Measurements from ENCODE around the gene HOXC10. TPM values are rescaled to one million over a fixed set of nuclear protein-coding genes. Genes with fewer than 3 reads are reported as not detected.

Gene HOXC10
- total and polyA plus RNA-seq, 10 of the 15 experiments (the other 5 are each of a cell fraction or from before 2014, with no cell fraction given): 0.59 TPM; not detected in 9

GRCh38 chr12:53980802-53981496, 4.0 kb upstream of the HOXC10 start:
- no peak overlapping the region for H3K4me3 ChIP-seq
- in situ Hi-C loops (cut with MboI): no loop called here
- no peak overlapping the region for H3K27ac ChIP-seq (ENCODE audit: control insufficient read depth, insufficient read depth)
- BruUV-seq (replicated peaks): no TSS peak
- peaks cover 29 to 43% of the 10 kb centered on the region in 2 experiments for H3K27me3 ChIP-seq (replicated peaks in 1 of 2; ENCODE audit: control insufficient read depth in 2 of 2, insufficient read depth in 2 of 2, low read length in 1 of 2)
- RAD21 ChIA-PET (ENCODE audit: unreplicated experiment): no interaction called here
- H3K36me3 ChIP-seq (ENCODE audit: control insufficient read depth in 2 of 2, insufficient read depth in 2 of 2, low read length in 1 of 2): no peaks in the 10 kb centered on the region
- no peaks in the 10 kb centered on the region for H3K79me2 ChIP-seq (ENCODE audit: control insufficient read depth, insufficient read depth, low read length)
- peaks cover 26% of the 10 kb centered on the region for H3K4me1 ChIP-seq (ENCODE audit: control insufficient read depth, insufficient read depth, low read length)
- H4K20me1 ChIP-seq (ENCODE audit: control insufficient read depth, insufficient read depth): no peaks in the 10 kb centered on the region
- WGBS (ENCODE audit: insufficient coverage, insufficient replicate concordance, low lambda C conversion rate, missing lambda C conversion rate): 21% methylated on average over 15 of the region's 15 CpGs
- no peak overlapping the region for H3K9ac ChIP-seq (ENCODE audit: control insufficient read depth, insufficient read depth, low read length)
- SMC1A ChIA-PET (ENCODE audit: uncharacterized antibody, unreplicated experiment): interaction anchor here (1.0 kb wide), 1 partner anchor 10 kb away, joined by 3 read pairs; no protein-coding TSS in a partner anchor
- H3K4me2 ChIP-seq (ENCODE audit: control insufficient read depth, insufficient read depth): no peak overlapping the region
- no peak for DNase-seq (ENCODE audit: low read depth, low spot score)
- no peaks in the 10 kb centered on the region; the same call in 1 of the 3 replicates for H3K9me3 ChIP-seq (replicated peaks; ENCODE audit: control insufficient read depth, insufficient read depth, low read length)
- intact Hi-C loops (cut with micrococcal nuclease; ENCODE audit: unreplicated experiment): loop anchor here (10.0 kb wide), 2 partner anchors 186 to 276 kb away; no protein-coding TSS in a partner anchor
- POLR2A ChIA-PET: no interaction called here
- no peak overlapping the region for H2AFZ ChIP-seq (ENCODE audit: control insufficient read depth, low read depth, low read length)
- FAIRE-seq: no peak
- TF ChIP-seq RUNX3 (IDR thresholded peaks at IDR 0.05; ENCODE audit: low read length): peak; percentile 44; the same call in 1 of the 2 replicates
- no peak for TF ChIP-seq SMC3 (IDR thresholded peaks at IDR 0.05; ENCODE audit: borderline replicate concordance, low read length)
- TF ChIP-seq ZNF24 (IDR thresholded peaks at IDR 0.05): no peak
- CTCF ChIA-PET: interaction anchor here (0.5 to 1.4 kb wide), 4 partner anchors 11 to 411 kb away, joined by 3 to 5 read pairs (median 4); no protein-coding TSS in a partner anchor
- ATAC-seq: no peak

GRCh38 chr12:53981634-53982565, 3.0 kb upstream of the HOXC10 start:
- Histone ChIP-seq H3K9ac (ENCODE audit: control insufficient read depth, insufficient read depth, low read length) (no peak overlapping the region), H3K36me3 (ENCODE audit: control insufficient read depth in 2 of 2, insufficient read depth in 2 of 2, low read length in 1 of 2) (no peaks in the 10 kb centered on the region), H3K27ac (ENCODE audit: control insufficient read depth, insufficient read depth) (no peak overlapping the region), H3K4me3 (no peak overlapping the region), H3K79me2 (ENCODE audit: control insufficient read depth, insufficient read depth, low read length) (no peaks in the 10 kb centered on the region), H3K27me3 (replicated peaks in 1 of 2; ENCODE audit: control insufficient read depth in 2 of 2, insufficient read depth in 2 of 2, low read length in 1 of 2) (peaks cover 29 to 50% of the 10 kb centered on the region in 2 experiments), H2AFZ (ENCODE audit: control insufficient read depth, low read depth, low read length) (no peak overlapping the region), H4K20me1 (ENCODE audit: control insufficient read depth, insufficient read depth) (no peaks in the 10 kb centered on the region), H3K4me2 (ENCODE audit: control insufficient read depth, insufficient read depth) (no peak overlapping the region), H3K4me1 (ENCODE audit: control insufficient read depth, insufficient read depth, low read length) (peaks cover 29% of the 10 kb centered on the region), H3K9me3 (replicated peaks; ENCODE audit: control insufficient read depth, insufficient read depth, low read length) (no peaks in the 10 kb centered on the region; the same call in 2 of the 3 replicates)
- WGBS (ENCODE audit: insufficient coverage, insufficient replicate concordance, low lambda C conversion rate, missing lambda C conversion rate): 45% methylated on average over 26 of the region's 30 CpGs
- ChIA-PET CTCF (interaction anchor here (1.1 kb wide), 1 partner anchor 10 kb away, joined by 3 read pairs; no protein-coding TSS in a partner anchor), RAD21 (ENCODE audit: unreplicated experiment) (no interaction called here), POLR2A (no interaction called here), SMC1A (ENCODE audit: uncharacterized antibody, unreplicated experiment) (interaction anchor here (1.0 kb wide), 1 partner anchor 9 kb away, joined by 3 read pairs; no protein-coding TSS in a partner anchor)
- in situ Hi-C loops (cut with MboI) (no loop called here), intact Hi-C loops (cut with micrococcal nuclease; ENCODE audit: unreplicated experiment) (loop anchor here (10.0 kb wide), 2 partner anchors 187 to 277 kb away; no protein-coding TSS in a partner anchor)
- DNase-seq (ENCODE audit: low read depth, low spot score) (no peak), FAIRE-seq (no peak), ATAC-seq (no peak)
- no TSS peak for BruUV-seq (replicated peaks)
- TF ChIP-seq RAD21 (IDR thresholded peaks at IDR 0.05; ENCODE audit: insufficient read depth, low read depth, low read length) (0 out of 2 replicates have a peak, but pooled peaks have one; percentile 14), FOXM1 (IDR thresholded peaks at IDR 0.05; ENCODE audit: low read depth, low read length) (no peak), E2F4 (IDR thresholded peaks at IDR 0.05; ENCODE audit: low read depth, low read length) (no peak), ZNF384 (IDR thresholded peaks at IDR 0.05; ENCODE audit: borderline replicate concordance, low read depth, low read length) (no peak), TCF7 (IDR thresholded peaks at IDR 0.05; ENCODE audit: borderline replicate concordance) (no peak), GATAD2B (conservative IDR thresholded peaks at IDR 0.05; ENCODE audit: low read depth) (no peak), NR2C1 (IDR thresholded peaks at IDR 0.05) (no peak), SKIL (IDR thresholded peaks at IDR 0.05; ENCODE audit: low read depth, poor library complexity, severe bottlenecking) (no peak), BCL11A (IDR thresholded peaks at IDR 0.05; ENCODE audit: low read depth, low read length) (no peak)
